Measurements from ENCODE around the gene ARGFX. TPM values are rescaled to one million over a fixed set of nuclear protein-coding genes. Genes with fewer than 3 reads are reported as not detected.

Gene ARGFX
- total RNA-seq (2022; extraction: Qiagen RNA extraction): not detected in 5 replicates

GRCh38 chr3:121567649-121568048 lies at the start of gene ARGFX:
Gene ARGFX (plus strand): TSS chr3:121567949. CDS start chr3:121570714, 2,765 bp downstream.

GRCh38 chr3:121545574-121546455 lies 21.9 kb upstream of the ARGFX start, which contains the start of gene POLQ:
Gene POLQ (minus strand): TSS chr3:121545988. CDS start chr3:121545877, 111 bp downstream.

GRCh38 chr3:121592856-121593702 lies 25.3 kb downstream of the ARGFX start, which contains the start of gene FBXO40:
Gene FBXO40 (plus strand): TSS chr3:121593379. CDS start chr3:121620576, 27,197 bp downstream.

Other genes with a start within 250 kb of the ARGFX start
- 5.6 to 7.0 TPM (median 6.9 TPM) in 5 replicates for gene POLQ, start 22.0 kb upstream of the ARGFX start, total RNA-seq (2022; extraction: Qiagen RNA extraction)
- not detected in 5 replicates for gene FBXO40, start 25.4 kb downstream of the ARGFX start, total RNA-seq (2022; extraction: Qiagen RNA extraction)
- gene HCLS1, start 93.0 kb downstream of the ARGFX start, total RNA-seq (2022; extraction: Qiagen RNA extraction): 0.07 to 0.16 TPM (median 0.11 TPM) in 4 of 5 replicates, not detected in the other
- gene GOLGB1, start 181.8 kb downstream of the ARGFX start, total RNA-seq (2022; extraction: Qiagen RNA extraction): 13.6 to 19.9 TPM (median 15.5 TPM) in 5 replicates